Measurements from ENCODE around the gene TBC1D22A.

TBC1D22A gene

DNA sequence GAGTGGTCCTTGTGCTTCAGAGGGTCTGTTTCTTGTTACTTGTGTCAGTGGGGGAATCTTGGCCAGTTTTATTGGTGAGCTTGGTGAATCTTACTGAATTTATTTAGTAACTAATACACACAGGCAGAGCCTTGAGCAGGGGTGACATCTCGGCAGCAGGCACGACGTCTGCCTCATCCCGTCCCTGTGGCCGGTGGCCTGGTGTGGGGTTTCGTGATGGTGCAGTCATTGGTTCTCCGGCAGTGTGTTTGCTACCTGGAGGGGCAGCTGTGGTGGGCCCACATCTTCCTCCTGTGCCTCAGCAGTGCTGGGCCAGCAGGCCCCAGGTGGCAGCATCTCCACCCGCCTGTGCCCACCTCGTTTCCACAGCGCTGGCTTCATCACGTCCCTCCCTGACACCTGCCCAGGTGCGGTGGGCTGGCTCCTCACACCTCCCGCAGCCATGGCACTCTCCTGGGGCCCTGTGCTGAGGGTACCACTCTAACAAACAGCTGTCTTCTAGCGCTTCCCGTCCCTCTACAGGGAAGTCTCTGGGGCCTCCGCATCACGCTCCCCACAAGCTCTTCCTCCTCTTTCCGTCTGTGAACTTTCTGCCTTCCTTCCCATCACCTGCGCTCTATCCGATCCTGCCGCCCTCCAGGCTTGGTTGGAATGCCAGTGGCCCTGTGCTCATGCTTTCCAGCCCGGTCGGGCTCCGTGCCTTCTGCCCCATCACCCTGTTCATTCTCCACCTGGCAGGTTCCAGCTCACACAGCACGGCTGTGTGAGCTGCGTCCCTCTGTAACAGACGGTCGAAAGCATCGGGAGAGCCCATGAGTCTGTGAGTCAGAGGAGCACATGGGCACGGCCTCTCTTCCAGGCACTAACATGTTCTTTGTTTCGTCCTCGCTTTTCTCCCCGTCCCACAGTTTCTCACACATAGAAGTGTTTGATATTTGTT is 203.4 kb downstream of the TBC1D22A start:
- Mint-ChIP-seq H3K4me1 (peaks cover 14% of the 10 kb centered on the region), H3K9me3 (no peaks in the 10 kb centered on the region), H3K27ac (peak overlapping the region; percentile 33), H3K4me3 (no peak overlapping the region), H3K36me3 (peaks cover 10% of the 10 kb centered on the region), H3K27me3 (no peaks in the 10 kb centered on the region)
- DNase-seq (ENCODE audit: low spot score in 2 of 2) (no peak), ATAC-seq (ENCODE audit: low read depth) (no peak)

DNA sequence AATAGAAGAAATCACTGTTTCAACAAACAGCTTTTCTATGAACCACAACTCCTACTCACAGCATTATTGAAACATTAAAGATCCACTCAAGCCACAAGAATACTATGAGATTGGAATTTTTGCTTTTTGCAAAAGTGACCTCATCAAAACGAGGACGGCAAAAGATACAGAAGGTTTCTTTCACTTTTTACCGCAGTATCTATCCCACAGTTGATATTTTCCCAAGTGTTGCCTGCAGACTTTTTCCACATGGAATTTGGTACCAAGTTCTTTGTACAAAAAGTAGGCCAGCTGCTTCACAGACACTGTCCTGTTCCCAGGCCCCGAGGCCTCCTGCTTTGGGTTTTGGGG is 204.0 kb downstream of the TBC1D22A start:
- Mint-ChIP-seq H3K36me3 (peaks cover 8% of the 10 kb centered on the region), H3K4me1 (peaks cover 14% of the 10 kb centered on the region)

DNA sequence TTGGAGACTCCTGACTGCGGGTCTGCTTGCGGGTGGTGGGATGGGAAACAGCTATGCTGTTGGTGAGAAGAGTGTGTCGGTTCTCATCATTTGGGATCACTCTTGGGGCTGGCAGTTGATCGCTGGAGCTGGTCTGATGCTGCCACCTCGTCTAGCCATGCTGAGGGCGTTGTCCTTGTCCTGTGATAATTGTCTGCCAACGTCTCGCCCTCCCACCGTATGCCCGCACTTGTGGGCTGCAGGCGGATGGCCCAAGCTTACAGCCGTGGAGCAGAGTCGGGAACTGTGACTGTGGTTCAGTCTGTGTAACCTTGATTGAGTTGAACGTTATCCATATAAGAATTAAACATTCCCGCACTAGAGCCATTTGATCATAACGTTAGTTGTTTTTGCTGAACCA is 204.4 kb downstream of the TBC1D22A start:
- DNase-seq (ENCODE audit: low spot score in 2 of 2) (no peak), ATAC-seq (ENCODE audit: low read depth) (no peak)
- Mint-ChIP-seq H3K36me3 (peaks cover 5% of the 10 kb centered on the region), H3K27ac (no peak overlapping the region), H3K27me3 (no peaks in the 10 kb centered on the region), H3K4me1 (peaks cover 14% of the 10 kb centered on the region), H3K4me3 (no peak overlapping the region), H3K9me3 (no peaks in the 10 kb centered on the region)

More for the DNA sequence above, 204.0 kb downstream of the TBC1D22A start:
- Mint-ChIP-seq H3K4me3 (no peak overlapping the region), H3K9me3 (no peaks in the 10 kb centered on the region), H3K27me3 (no peaks in the 10 kb centered on the region), H3K27ac (peak overlapping the region; percentile 33)
- DNase-seq (ENCODE audit: low spot score in 2 of 2), result no peak
- ATAC-seq (ENCODE audit: low read depth), result no peak

DNA sequence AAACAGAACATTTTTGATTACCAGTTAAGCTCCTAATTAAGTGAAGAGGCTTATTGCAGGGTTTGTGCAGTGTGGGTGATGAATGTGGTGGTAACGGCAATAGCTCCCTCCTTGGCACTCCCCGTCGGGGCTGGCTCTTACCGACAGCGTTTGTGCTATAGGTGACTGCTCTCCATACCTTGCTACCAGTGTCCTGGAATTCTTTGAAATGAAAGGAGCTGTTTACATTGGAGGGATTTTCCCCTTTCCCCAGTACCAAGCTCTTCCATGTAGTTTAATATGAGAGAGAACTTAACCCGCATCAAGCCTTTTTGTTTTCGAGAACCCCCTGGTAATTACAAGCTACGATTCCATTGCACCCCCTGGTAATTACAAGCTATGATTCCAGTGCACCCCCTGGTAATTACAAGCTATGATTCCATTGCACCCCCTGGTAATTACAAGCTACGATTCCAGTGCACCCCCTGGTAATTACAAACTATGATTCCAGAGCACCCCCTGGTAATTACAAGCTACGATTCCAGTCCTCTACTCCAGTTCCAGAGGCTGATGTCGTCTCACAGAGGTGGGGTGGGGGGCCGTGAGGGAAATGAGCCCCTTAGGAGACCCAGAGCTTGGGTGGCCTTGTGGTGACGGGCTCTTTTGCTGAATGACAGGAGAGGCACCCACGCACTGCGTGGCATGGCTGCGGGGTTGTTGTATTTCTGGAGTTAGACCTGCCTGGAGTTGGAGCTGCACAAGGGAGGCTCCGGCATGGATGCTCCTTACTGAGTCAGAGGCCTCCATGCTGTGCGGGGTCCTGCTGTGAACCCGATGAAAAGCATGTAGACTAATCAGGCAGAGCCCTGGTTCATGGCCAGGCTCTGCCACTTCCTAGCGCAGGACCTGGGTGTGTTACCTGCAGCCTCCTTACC is 205.3 kb downstream of the TBC1D22A start:
- peaks cover 8% of the 10 kb centered on the region for H3K36me3 Mint-ChIP-seq
- DNase-seq (ENCODE audit: low spot score in 2 of 2), result no peak
- peaks cover 18% of the 10 kb centered on the region for H3K4me1 Mint-ChIP-seq
- H3K9me3 Mint-ChIP-seq, result no peaks in the 10 kb centered on the region
- H3K27ac Mint-ChIP-seq, result no peak overlapping the region
- no peak for ATAC-seq (ENCODE audit: low read depth)
- H3K4me3 Mint-ChIP-seq, result no peak overlapping the region
- no peaks in the 10 kb centered on the region for H3K27me3 Mint-ChIP-seq

DNA sequence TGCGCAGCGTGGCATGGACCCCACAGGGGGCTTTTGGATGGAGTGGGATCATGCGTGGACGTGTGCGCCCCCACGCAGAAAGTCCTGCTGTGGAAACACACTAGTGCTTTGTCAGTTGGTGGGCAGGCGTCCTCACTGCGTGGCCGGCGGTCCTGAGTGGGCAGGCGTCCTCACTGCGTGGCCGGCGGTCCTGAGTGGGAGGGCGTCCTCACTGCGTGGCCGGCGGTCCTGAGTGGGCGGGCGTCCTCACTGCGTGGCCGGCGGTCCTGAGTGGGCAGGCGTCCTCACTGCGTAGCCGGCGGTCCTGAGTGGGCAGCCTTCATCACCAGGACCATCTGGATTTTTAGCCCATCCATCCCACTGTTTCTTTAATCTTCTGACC is 205.9 kb downstream of the TBC1D22A start:
- no peak overlapping the region for H3K27ac Mint-ChIP-seq
- no peaks in the 10 kb centered on the region for H3K9me3 Mint-ChIP-seq
- DNase-seq (ENCODE audit: low spot score in 2 of 2) (no peak), ATAC-seq (ENCODE audit: low read depth) (no peak)
- H3K36me3 Mint-ChIP-seq, result peaks cover 8% of the 10 kb centered on the region
- peaks cover 18% of the 10 kb centered on the region for H3K4me1 Mint-ChIP-seq
- no peaks in the 10 kb centered on the region for H3K27me3 Mint-ChIP-seq
- no peak overlapping the region for H3K4me3 Mint-ChIP-seq

DNA sequence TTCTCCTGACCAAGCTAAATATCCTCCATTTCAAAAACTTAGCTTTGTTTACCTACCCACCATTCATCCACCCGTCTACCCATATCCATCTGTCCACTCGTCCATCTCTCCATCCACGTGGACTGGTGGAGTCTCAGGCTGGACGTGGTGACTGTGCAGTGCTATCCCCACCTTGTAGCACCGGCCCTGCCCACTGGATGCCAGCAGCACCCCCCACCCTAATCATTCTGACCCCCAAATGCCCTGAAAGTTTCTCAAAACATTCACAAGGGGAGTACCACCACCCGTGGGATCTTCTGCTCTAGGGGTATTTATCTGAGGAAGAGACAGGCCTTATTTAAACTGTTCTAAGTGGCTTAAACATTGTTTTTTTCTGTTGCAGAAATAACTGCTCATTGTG is 206.4 kb downstream of the TBC1D22A start:
- Mint-ChIP-seq H3K4me3 (no peak overlapping the region), H3K4me1 (peaks cover 18% of the 10 kb centered on the region), H3K27ac (peak overlapping the region; percentile 46), H3K9me3 (no peaks in the 10 kb centered on the region), H3K27me3 (no peaks in the 10 kb centered on the region), H3K36me3 (peaks cover 8% of the 10 kb centered on the region)
- ATAC-seq (ENCODE audit: low read depth) (no peak), DNase-seq (ENCODE audit: low spot score in 2 of 2) (no peak)

DNA sequence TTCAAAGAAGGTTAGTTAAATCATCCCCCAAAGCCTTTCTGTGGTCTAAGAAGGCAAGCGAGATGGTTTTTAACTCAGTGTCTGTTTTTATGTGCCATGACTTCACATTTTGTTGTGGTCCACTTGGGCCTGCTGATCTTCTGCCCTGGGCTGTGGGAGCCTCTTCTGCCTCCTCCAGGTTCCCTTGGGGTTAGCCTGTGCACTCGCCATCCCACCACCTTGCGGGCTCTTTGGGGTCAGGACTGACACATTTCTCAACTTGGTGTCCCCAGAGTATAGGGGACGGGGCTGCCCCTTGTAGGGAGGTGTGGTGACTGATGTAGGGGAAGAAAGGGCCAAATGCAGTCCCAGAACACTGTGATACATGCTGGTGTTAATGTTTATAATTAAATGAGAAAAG is 207.0 kb downstream of the TBC1D22A start:
- H3K4me3 Mint-ChIP-seq, result no peak overlapping the region
- peaks cover 17% of the 10 kb centered on the region for H3K4me1 Mint-ChIP-seq
- no peak for DNase-seq (ENCODE audit: low spot score in 2 of 2)

DNA sequence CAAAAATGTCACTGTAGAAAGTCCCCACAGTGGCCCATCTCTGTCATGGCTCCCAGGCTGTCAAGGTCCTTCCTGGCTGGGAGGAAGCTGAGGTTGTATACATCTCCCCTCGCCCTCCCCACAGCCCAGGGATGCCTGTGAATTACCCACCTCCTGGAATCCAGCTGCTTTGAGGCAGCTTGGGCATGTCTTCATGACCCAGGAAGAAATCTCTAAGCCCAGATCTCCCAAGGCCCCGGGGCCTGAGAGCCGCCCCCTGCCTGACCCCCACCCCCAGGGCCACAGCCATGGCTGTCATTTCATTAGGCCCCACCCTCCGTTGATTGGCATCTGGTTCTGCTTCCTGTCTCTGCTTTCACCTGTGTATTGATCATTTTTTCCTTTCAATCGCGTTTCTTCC is 207.5 kb downstream of the TBC1D22A start:
- ATAC-seq (ENCODE audit: low read depth) (no peak), DNase-seq (ENCODE audit: low spot score in 2 of 2) (no peak)
- H3K36me3 Mint-ChIP-seq, result peaks cover 11% of the 10 kb centered on the region
- H3K27ac Mint-ChIP-seq, result peak overlapping the region; percentile 46
- no peaks in the 10 kb centered on the region for H3K9me3 Mint-ChIP-seq
- H3K27me3 Mint-ChIP-seq, result no peaks in the 10 kb centered on the region
- H3K4me3 Mint-ChIP-seq, result no peak overlapping the region
- H3K4me1 Mint-ChIP-seq, result peaks cover 16% of the 10 kb centered on the region

More for the DNA sequence above, 207.0 kb downstream of the TBC1D22A start:
- Mint-ChIP-seq H3K27ac (peak overlapping the region; percentile 46), H3K9me3 (no peaks in the 10 kb centered on the region), H3K27me3 (no peaks in the 10 kb centered on the region), H3K36me3 (peaks cover 8% of the 10 kb centered on the region)
- ATAC-seq (ENCODE audit: low read depth), result no peak

DNA sequence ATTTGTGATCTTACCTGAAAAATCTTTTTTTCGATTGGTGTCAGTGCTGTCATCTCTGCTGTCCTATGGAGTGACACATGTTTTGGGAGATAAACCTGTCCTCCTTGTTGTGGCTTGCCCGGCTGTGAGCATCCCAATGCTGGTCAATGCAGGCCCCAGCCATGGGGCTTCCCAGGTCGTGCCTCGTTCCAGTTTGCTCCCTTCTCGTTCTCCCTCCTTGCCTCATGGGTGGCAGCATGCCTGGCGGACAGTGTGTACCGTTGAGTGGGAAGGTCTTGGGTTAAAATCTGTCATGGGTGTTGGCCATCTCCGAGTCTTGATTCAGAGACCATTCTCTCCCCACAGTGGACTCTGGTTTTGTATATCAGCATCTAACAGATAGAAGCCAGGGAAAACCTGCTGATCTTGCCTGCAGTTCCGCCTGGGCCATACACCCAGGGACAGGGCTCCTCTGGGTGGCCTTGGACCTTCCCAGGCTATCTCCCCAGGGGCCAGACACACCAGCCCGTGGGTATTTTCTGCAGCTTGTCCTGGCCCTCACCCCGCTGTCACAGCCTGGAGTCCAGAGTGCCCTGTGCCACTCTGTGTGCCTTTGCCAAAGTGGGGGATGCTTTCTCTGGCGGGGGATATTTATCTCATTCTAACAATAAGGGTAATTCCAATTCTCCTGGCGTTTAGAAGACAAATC is 208.1 kb downstream of the TBC1D22A start:
- DNase-seq (ENCODE audit: low spot score in 2 of 2), result no peak
- Mint-ChIP-seq H3K9me3 (no peaks in the 10 kb centered on the region), H3K27me3 (no peaks in the 10 kb centered on the region), H3K4me1 (peaks cover 16% of the 10 kb centered on the region), H3K4me3 (no peak overlapping the region), H3K36me3 (peaks cover 13% of the 10 kb centered on the region), H3K27ac (peak overlapping the region; percentile 46)
- ATAC-seq (ENCODE audit: low read depth), result no peak

DNA sequence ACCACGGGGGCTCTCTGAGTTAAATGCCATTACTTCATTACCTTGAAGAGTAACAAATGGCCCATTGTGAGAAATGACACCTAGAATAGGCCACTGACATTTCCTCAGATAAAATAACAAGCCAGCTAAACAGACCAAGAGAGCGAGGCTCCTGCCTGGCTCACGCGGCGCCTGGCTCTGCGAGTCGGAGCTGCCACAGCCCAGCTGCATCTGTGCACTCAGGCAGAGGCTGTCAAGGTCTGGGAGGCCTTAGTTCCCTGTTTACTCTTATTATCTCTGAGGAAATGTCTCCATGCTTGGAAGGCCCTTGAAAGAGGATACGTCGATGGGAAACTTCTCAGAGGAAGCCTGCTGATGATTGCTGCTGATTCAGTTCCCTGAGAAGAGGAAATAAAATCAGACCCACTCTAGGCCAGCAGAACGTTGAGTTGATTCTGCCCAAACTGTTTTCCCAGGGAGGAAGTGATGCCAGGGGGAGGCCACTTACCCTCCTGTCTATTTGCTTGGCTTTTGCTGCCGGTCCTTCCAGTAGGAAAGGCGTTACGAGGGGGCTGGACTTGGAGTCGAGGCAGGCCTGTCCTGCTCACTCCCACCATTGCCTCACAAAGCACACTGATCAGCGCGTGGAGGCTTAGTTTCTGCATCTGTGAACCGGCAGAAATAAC is 208.8 kb downstream of the TBC1D22A start:
- H3K36me3 Mint-ChIP-seq, result peaks cover 16% of the 10 kb centered on the region
- no peaks in the 10 kb centered on the region for H3K9me3 Mint-ChIP-seq
- peaks cover 16% of the 10 kb centered on the region for H3K4me1 Mint-ChIP-seq
- ATAC-seq (ENCODE audit: low read depth), result peak; percentile 54
- H3K27ac Mint-ChIP-seq, result peak overlapping the region; percentile 46
- H3K27me3 Mint-ChIP-seq, result no peaks in the 10 kb centered on the region
- DNase-seq (ENCODE audit: low spot score in 2 of 2), result no peak
- no peak overlapping the region for H3K4me3 Mint-ChIP-seq

DNA sequence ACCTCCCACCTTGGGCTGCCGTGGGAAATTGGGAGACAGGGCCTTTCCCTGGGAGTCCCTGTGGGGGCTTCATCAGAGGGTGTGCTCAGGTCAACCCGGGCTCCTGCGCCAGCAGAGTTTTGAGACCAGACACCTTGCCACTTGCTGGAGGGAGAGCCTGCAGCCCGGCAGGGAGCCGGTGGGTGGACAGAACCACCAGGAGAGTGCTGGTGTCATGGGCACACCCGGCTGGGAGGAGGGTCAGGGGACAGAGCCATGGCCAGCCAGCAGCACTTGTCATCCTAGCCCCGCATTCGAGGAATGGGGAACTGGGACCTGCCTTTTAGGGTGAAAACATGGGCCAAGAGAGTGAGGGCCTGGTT is 209.3 kb downstream of the TBC1D22A start:
- Mint-ChIP-seq H3K27ac (no peak overlapping the region), H3K27me3 (no peaks in the 10 kb centered on the region), H3K36me3 (peaks cover 19% of the 10 kb centered on the region), H3K9me3 (no peaks in the 10 kb centered on the region), H3K4me1 (peaks cover 16% of the 10 kb centered on the region), H3K4me3 (no peak overlapping the region)
- ATAC-seq (ENCODE audit: low read depth) (no peak), DNase-seq (ENCODE audit: low spot score in 2 of 2) (no peak)

DNA sequence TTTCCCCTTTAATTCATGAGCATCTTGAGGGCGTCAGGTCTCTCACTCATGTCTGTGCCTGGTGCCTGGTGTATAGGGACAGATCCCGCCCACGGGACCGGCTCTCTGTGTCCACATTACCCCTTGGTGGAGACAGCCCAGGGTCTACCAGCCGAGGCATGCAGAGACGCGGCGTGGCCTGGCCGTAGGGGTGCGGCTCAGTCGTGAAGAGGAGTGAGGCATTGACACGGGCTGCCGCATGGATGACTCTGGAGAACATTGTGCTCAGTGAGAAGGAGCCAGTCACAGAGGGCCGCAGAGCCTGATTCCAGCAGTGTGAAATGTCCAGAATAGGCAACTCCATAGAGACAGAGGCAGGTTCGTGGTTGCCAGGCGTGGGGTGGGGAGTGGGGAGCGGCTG is 209.8 kb downstream of the TBC1D22A start:
- DNase-seq (ENCODE audit: low spot score in 2 of 2), result no peak
- Mint-ChIP-seq H3K27me3 (no peaks in the 10 kb centered on the region), H3K4me3 (no peak overlapping the region), H3K27ac (no peak overlapping the region), H3K4me1 (peaks cover 16% of the 10 kb centered on the region), H3K9me3 (no peaks in the 10 kb centered on the region), H3K36me3 (peaks cover 22% of the 10 kb centered on the region)
- no peak for ATAC-seq (ENCODE audit: low read depth)

DNA sequence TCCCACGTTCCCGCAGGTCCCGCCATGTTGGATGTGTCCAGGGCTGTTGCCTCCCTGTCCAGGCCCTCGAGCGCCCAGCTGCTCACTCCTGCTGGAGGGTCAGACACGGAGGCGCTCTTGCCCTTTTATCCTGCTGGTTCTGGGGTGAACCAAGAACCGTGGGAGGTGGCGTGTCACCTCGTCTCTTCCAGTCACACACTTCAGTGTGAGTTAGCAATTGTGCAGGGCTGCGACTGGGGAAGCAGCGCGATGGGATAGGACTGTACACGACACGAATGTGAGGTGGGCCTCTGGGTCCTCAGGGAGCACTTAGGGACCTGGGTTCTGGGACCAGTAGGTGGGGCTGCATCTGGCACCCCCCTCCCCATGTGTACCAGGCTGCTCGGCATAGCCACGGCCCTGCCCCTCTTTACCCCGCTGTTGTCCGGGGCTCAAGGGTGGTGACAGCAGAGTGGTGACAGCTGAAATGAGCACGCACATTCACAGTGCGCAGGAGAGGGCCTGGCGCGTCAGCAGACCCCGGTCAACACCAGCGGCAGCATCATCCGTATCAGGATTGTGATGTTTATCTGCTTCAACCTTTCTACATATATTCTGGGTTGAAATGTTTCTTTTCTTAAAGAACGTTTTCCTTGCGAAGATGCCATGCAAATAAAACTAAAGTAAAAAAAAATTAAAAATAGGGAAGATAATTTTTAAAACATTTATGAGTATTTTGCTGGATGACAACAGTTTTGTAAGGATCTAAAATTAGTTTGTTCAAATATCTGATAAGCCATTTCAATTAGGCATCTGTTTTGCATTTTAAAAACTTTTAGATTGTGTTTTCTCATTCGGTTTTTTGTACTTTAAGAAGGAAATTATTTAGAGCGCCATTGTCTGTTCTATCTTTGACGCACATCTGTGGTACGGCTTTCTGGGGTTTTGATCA is 210.7 kb downstream of the TBC1D22A start:
- H3K4me3 Mint-ChIP-seq, result no peak overlapping the region
- H3K4me1 Mint-ChIP-seq, result peaks cover 16% of the 10 kb centered on the region
- no peaks in the 10 kb centered on the region for H3K9me3 Mint-ChIP-seq
- DNase-seq (ENCODE audit: low spot score in 2 of 2) (no peak), ATAC-seq (ENCODE audit: low read depth) (no peak)
- no peaks in the 10 kb centered on the region for H3K27me3 Mint-ChIP-seq
- H3K27ac Mint-ChIP-seq, result no peak overlapping the region
- peaks cover 26% of the 10 kb centered on the region for H3K36me3 Mint-ChIP-seq
